ENCODE measurements around the gene FRK.

The FRK gene

GRCh38 chr6:116034327-116034726, 26.4 kb downstream of the FRK start:
- DNase-seq, result no peak

DNA sequence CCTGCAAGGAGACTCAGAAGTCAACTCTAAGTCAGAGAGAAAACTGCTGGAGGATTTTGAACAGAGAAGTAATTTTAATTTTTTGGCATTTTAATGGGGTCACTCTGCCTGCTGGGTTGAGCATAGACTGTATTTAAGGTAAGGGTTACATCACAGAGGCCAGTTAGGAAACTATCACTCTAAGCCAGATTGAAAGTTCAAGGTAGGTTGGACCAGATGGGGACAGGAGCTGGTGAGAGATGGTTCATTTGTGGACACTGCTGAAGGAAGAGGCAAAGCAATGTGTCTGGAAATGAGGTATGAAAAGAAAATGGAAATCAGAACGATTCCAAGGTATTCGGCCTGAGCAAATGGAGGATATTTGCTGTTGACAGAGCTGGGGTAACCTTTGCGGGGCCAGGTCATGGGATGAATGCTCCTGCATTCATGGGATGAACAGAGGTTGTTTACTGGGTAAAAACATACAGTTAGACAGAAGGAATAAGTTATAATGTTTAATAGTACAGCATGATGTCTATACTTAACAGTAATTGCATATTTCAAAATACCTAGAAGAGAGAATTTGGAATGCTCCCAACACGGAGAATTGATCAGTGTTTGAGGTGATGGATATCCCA, 26.9 kb downstream of the FRK start:
- DNase-seq, result no peak

GRCh38 chr6:116030770-116031169, 29.9 kb downstream of the FRK start:
- no peak for DNase-seq

DNA sequence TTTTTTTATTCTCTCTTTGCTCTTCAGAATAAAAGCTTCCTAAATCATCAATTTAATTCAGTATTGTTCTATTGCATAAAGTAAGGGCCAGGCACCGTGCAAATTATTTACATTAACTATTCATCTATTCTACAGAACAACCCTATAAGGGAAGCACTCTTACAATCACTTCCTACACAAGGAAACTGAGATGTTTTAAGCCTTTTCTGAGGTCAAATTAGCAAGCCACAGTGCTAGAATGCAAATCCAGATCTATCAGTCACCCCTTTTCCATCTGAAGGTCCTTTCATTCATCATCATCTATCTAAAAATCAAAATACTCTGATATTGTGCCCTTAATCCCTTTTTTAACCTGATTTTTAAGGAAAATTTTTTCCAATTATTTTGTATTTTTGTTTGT, 31.2 kb downstream of the FRK start:
- DNase-seq, result no peak

DNA sequence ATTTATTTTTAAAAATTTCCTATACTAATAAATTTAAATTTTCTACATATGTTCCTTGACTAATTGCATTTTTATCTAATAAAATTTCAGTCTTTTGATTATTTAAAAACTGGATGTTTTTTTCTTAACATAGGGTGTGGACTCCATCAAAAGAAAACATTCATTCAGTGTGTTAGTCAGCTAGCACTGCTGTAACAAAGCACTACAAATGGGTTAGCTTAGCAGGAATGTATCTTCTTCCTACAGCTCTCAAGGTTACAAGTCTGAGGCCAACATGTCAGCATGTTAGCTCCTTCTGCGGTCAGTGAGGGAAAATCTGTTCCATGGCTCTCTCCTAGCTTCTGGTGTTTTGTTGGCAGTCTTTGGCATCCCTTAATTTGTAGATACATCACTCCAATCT, 32.5 kb downstream of the FRK start:
- no peak for DNase-seq

DNA sequence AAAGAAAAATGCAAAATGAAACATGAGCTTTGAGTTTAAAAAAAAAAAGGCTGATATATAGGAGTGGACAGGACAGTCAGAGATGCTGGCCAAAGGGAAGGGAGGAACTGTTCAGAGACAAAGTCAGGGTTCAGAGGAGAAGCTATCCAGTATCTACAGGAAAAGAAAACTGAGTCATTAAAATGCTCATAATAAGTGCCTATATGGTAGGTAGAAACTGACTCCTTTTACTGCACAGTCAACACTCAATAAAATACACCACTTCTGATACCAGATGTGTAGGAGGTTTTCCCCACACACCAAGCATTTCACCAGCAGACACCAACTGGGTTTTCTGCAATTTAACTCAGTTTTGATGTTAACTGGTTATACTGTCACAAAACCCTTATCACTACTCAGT, 32.9 kb downstream of the FRK start:
- no peak for DNase-seq

- no peak for DNase-seq
Measured at GRCh38 chr6:116025405-116025804, 35.3 kb downstream of the FRK start.

DNA sequence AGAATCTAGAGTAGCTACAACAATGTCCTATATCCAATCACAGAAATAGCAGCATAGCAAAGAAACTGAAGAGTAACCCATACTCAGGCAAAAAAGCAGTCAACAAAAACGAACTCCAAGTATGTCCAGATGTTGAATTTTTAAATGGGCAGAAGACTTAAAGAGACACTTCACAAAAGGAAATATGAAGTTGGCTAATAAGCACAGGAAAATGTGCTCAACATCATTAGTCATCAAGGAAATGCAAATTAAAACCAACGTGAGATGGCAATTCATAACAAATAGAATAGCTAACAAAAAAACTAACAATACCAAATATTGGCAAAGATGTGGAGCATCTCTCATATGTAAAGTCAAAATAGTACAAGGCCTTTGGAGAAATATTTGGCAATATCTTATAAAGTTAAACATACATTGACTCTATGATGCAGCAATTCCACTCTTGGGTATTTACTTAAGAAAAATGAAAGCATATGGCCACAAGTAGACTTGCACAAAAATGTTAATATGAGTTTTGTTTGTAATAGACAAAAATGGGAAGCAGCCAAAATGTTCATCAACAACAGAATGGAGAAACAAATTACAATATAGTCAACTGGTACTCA, 37.7 kb downstream of the FRK start:
- DNase-seq, result no peak

GRCh38 chr6:116020738-116021137, 40.0 kb downstream of the FRK start:
- DNase-seq, result no peak

GRCh38 chr6:116019428-116019827, 41.3 kb downstream of the FRK start:
- no peak for DNase-seq

DNA sequence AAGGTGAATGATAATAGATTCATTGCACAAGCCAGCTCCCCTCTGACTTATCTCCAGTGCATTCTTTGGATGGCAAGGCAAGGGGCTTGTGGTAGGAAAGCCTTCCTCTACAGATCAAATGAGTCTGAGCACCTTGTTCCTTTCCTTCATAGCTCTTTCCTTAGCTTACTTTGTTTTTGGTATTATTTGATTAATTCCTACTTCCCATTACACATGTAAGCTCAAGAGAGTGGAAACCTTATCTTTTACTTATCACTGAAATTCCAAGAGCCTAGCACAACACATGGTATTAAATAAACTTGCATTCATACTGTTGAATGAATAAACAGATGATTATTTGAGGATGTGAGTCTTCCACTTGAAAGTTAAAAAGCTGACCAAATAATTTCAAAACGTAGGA, 41.7 kb downstream of the FRK start:
- no peak for DNase-seq

DNA sequence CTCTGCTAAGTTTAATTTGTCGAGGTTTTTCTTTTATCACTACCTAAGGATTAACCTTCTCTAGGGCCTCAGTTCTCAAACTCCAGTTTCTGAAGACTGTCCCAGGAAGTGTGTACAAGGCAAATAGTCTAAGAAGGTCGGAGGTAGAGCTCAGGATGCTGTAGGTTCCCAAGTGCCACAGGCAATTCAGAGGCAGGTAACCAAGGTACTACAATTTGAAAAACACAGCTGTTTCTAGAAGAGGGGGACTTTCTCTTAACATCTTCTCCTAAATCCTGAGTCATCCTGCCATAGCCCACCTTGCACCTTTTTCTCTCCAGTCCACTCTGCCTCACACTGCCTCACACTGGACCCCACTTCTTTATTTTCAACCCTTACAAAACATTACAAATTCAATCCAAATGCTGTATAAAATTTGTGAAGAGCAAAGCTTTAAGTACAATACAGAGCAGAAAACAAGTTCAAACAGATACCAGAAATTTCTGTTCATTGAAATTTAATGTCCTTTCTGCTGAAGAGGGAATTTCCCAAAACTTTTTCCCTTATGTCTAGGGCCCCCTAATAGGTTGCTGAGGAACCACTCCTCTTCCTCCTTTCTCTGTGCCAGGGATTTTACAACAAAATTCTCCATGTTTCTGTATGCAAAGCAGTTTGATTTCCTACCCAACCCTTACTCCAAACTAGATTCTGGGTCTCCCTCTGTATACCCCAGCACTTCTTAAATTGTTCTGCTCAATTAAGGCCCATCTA, 43.0 kb downstream of the FRK start:
- DNase-seq, result no peak

- DNase-seq, result no peak
Measured at GRCh38 chr6:116016846-116017545, 43.7 kb downstream of the FRK start.

DNA sequence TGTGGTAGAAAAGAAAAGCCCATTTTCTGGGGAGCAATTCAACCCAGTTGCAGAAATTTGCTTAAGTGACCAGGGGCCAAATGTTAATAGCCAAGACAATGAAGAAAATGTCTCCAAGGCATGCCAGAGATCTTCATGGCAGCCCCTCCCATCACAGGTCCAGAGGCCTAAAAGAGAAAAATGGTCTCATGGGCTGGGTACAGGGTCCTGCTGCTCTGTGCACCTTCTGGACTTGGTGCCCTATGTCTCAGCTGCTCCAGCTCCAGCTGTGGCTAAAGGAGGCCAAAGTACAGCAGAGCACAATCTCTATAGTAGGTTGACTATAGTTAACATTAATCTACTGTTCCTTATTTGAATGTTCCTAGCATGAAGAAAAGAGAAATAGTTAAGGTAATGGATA, 44.7 kb downstream of the FRK start:
- no peak for DNase-seq

DNA sequence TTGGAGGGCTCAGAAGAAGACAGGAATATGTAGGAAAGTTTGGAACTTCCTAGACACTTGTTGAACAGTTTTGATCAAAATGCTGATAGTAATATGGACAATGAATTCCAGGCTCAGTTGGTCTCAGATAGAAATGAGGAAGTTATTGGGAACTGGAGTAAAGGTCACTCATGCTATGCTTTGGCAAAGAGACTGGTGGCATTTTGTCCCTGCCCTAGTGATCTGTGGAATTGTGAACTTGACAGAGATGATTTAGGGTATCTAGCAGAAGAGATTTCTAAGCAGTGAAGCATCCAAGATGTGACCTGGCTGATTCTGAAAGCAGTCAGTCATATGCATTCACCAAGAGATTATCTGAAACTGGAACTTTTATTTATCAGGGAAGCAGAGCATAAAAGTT, 45.1 kb downstream of the FRK start:
- DNase-seq, result no peak

- no peak for DNase-seq
Measured at GRCh38 chr6:116012951-116013350, 47.7 kb downstream of the FRK start.

GRCh38 chr6:116012471-116012949, 48.2 kb downstream of the FRK start:
- no peak for DNase-seq

DNA sequence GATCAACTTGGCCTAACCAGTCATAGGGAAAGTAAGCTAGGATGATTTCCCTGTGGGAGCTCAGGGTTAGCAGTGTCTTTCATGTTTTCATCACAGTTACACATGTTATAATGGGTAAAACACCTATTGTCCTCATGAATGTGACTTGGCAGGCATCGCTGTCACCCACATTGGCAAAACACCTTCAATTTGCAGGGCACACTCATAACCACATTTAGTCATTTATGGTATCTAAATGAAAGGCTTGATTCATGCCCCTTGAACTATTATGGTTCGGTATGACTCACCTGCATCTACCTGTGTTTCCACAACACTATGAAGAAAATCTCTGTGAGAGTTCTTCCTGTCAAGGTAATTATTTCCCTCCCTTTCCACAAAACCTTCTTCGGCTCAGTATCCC, 49.2 kb downstream of the FRK start:
- peak; percentile 25 to 36 for DNase-seq

DNA sequence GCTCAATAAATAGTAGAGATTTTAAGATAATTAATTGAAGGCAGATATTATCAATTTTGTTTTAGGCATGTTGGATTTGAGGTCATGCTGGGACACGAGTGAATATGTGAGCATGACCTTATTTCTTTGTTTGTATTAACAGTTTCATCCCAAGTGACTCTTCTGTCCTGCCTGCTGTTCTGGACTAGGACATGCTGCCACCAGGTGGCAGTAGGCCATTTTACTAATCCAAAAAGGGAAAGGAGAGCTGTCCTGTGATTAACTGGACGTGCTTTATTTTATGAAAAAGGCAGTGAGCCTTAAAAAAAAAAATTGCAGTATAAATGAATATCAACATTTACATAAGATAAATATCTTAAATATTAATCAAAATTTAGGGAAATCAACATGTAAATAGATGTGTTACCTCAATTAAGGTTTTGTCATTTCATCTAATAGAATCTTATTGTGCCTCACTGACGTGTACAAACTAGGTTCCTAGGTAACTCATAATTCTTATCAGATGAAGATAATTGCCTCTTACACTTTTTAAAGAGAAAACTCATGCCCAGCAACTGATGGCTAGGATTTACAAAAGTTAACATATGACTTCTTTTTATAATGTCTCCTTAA, 49.8 kb downstream of the FRK start:
- DNase-seq, result peak; percentile 44 to 58

- no peak for DNase-seq
Measured at GRCh38 chr6:116010386-116010785, 50.3 kb downstream of the FRK start.

GRCh38 chr6:116008470-116009243, 52.0 kb downstream of the FRK start:
- no peak for DNase-seq

Measured in stimulated activated CD4-positive, alpha-beta T cell treated with anti-CD3 and anti-CD28 coated beads, Interleukin-2, amount 100 ng/mL, for 24 hours (primary cell).